ENCODE measurements around the gene SPECC1. TPM values are rescaled to one million over a fixed set of nuclear protein-coding genes. Genes with fewer than 3 reads are reported as not detected.
A peak's percentile ranks its signal among the peaks of the same experiment; 100 is the strongest.

Gene SPECC1
- total RNA-seq, 1 donor from 2014 or later: 91.9 TPM

GRCh38 chr17:20280851-20281250 is 271.7 kb downstream of the SPECC1 start:
- no peak overlapping the region for H3K27ac Mint-ChIP-seq (ENCODE audit: unreplicated experiment)
- peaks cover 60% of the 10 kb centered on the region for H3K4me1 Mint-ChIP-seq (ENCODE audit: low read depth)
- no peak overlapping the region for H3K4me3 Mint-ChIP-seq (ENCODE audit: unreplicated experiment)
- no peak for DNase-seq (ENCODE audit: low spot score)
- no peaks in the 10 kb centered on the region for H3K27me3 Mint-ChIP-seq (ENCODE audit: low read depth)
- no peaks in the 10 kb centered on the region for H3K9me3 Mint-ChIP-seq (ENCODE audit: low read depth)
- peaks cover 14% of the 10 kb centered on the region for H3K36me3 Mint-ChIP-seq (ENCODE audit: low read depth)
- TF ChIP-seq, protein P1, sequence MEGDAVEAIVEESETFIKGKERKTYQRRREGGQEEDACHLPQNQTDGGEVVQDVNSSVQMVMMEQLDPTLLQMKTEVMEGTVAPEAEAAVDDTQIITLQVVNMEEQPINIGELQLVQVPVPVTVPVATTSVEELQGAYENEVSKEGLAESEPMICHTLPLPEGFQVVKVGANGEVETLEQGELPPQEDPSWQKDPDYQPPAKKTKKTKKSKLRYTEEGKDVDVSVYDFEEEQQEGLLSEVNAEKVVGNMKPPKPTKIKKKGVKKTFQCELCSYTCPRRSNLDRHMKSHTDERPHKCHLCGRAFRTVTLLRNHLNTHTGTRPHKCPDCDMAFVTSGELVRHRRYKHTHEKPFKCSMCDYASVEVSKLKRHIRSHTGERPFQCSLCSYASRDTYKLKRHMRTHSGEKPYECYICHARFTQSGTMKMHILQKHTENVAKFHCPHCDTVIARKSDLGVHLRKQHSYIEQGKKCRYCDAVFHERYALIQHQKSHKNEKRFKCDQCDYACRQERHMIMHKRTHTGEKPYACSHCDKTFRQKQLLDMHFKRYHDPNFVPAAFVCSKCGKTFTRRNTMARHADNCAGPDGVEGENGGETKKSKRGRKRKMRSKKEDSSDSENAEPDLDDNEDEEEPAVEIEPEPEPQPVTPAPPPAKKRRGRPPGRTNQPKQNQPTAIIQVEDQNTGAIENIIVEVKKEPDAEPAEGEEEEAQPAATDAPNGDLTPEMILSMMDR (IDR thresholded peaks at IDR 0.05): no peak

- Mint-ChIP-seq H3K4me1 (ENCODE audit: low read depth) (peaks cover 50% of the 10 kb centered on the region), H3K9me3 (ENCODE audit: low read depth) (no peaks in the 10 kb centered on the region), H3K36me3 (ENCODE audit: low read depth) (peaks cover 13% of the 10 kb centered on the region), H3K4me3 (ENCODE audit: unreplicated experiment) (no peak overlapping the region), H3K27ac (ENCODE audit: unreplicated experiment) (peak overlapping the region; percentile 69), H3K27me3 (ENCODE audit: low read depth) (no peaks in the 10 kb centered on the region)
- TF ChIP-seq, protein P1 (IDR thresholded peaks at IDR 0.05): no peak
- DNase-seq (ENCODE audit: low spot score): no peak
Observed at GRCh38 chr17:20281860-20282259, 272.7 kb downstream of the SPECC1 start.

DNA sequence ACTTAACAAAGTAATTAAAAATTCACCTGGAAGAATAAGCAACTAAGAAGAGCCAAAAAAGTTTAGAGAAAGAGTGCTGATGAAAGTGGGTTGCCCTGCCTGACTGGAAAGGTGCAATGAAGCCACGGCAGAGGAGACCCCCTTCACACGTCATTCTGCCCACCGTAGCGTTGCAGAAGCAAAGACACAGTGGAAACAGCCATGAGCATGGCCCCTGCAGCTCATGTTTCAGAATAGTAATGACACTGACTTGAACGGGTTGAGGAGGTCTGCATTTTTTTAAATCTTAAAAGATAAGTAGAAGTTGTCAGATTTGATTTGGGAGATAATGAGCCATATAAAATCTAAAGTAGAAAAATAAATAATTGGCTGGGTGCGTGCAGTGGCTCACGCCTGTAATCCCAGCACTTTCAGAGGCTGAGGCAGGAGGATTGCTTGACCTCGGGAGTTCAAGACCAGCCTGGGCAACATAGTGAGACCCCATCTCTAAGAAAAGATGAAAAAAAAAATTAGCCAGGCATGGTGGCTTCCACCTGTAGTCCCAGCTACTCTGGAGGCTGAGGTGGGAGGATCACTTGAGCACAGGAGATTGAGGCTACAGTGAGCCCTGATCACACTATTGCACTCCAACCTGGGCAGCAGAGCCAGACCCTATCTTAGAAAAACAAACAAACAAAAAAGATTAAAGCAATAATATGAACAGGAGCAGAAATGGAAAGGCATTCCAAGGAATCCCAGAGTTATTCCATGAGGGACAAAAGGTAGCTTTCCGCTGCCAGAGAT is 273.6 kb downstream of the SPECC1 start:
- H3K9me3 Mint-ChIP-seq (ENCODE audit: low read depth): no peaks in the 10 kb centered on the region
- peaks cover 48% of the 10 kb centered on the region for H3K4me1 Mint-ChIP-seq (ENCODE audit: low read depth)
- peaks cover 14% of the 10 kb centered on the region for H3K36me3 Mint-ChIP-seq (ENCODE audit: low read depth)
- TF ChIP-seq, protein P1 (IDR thresholded peaks at IDR 0.05): no peak
- no peak for DNase-seq (ENCODE audit: low spot score)
- H3K4me3 Mint-ChIP-seq (ENCODE audit: unreplicated experiment): no peak overlapping the region
- no peak overlapping the region for H3K27ac Mint-ChIP-seq (ENCODE audit: unreplicated experiment)
- H3K27me3 Mint-ChIP-seq (ENCODE audit: low read depth): no peaks in the 10 kb centered on the region

DNA sequence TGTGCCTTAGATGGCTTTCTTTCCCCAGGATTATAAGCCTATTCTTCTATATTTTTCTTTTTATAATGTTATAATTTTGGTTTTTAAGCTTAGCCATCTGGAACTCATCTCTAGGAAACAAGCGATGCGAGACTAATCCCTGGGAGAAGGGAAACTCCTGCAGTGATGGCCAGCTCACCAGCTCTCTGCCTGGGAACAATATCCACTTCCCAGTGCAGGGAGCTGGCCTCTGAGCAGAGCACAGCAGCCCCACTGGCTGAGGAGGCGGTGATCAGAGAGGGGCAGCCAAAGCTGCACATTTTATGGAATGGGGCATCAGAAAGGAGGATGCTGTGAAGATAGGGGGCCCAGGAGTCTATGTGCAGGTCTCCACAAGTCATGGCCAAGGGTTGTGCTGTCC is 274.9 kb downstream of the SPECC1 start:
- peaks cover 36% of the 10 kb centered on the region for H3K4me1 Mint-ChIP-seq (ENCODE audit: low read depth)
- no peaks in the 10 kb centered on the region for H3K27me3 Mint-ChIP-seq (ENCODE audit: low read depth)
- peaks cover 6% of the 10 kb centered on the region for H3K9me3 Mint-ChIP-seq (ENCODE audit: low read depth)
- peak overlapping the region; percentile 75 for H3K27ac Mint-ChIP-seq (ENCODE audit: unreplicated experiment)
- H3K36me3 Mint-ChIP-seq (ENCODE audit: low read depth): peaks cover 19% of the 10 kb centered on the region
- TF ChIP-seq, protein P1 (IDR thresholded peaks at IDR 0.05): no peak
- no peak overlapping the region for H3K4me3 Mint-ChIP-seq (ENCODE audit: unreplicated experiment)
- DNase-seq (ENCODE audit: low spot score): no peak

DNA sequence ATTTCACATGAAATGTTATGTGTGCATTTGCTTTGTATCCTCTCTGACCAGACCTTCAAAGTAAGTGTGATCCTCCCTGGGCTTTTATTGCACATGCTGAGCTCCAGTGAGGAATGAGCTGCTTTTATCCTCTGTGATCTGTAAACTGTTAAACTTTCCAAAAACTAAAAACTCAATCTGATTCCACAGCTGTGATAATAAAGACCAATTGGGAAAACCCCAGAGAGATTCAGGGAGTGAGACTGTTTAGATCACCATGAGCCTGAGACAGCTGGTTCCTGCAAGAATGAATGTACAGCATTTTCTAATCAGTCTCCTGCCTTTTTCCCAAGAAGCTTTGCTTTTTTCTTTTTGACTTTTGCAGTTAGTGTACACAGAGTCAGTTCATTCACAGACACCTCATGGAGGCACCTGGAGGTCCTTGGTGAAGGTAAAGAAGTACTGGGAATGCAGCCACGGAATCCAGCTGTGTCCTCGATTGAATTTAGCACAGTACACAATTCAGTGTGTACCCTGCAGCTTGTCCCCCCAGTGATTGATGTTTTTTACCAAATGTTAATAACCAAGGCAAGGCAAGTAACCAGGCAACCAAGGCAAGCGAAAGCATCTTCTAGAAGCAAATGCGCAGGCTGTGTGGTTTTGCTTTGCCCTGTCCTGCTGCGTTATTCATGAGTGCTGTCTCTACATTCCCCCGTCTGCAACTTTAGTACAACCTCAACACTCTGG is 275.6 kb downstream of the SPECC1 start:
- no peak overlapping the region for H3K4me3 Mint-ChIP-seq (ENCODE audit: unreplicated experiment)
- H3K36me3 Mint-ChIP-seq (ENCODE audit: low read depth): peaks cover 18% of the 10 kb centered on the region
- TF ChIP-seq, protein P1 (IDR thresholded peaks at IDR 0.05): no peak
- H3K27me3 Mint-ChIP-seq (ENCODE audit: low read depth): no peaks in the 10 kb centered on the region
- peaks cover 35% of the 10 kb centered on the region for H3K4me1 Mint-ChIP-seq (ENCODE audit: low read depth)
- H3K27ac Mint-ChIP-seq (ENCODE audit: unreplicated experiment): peak overlapping the region; percentile 75
- no peak for DNase-seq (ENCODE audit: low spot score)
- H3K9me3 Mint-ChIP-seq (ENCODE audit: low read depth): peaks cover 6% of the 10 kb centered on the region
